Measurements from ENCODE around the gene TATDN2.

The TATDN2 gene

GRCh38 chr3:10234526-10235230, 13.6 kb upstream of the TATDN2 start:
- H3K4me3 ChIP-seq: no peak overlapping the region
- no peak overlapping the region for H3K27ac ChIP-seq

- Histone ChIP-seq H3K27ac (no peak overlapping the region), H3K4me3 (no peak overlapping the region)
Observed at GRCh38 chr3:10235551-10235950, 12.7 kb upstream of the TATDN2 start.

- Histone ChIP-seq H3K4me3 (no peak overlapping the region), H3K27ac (peak overlapping the region in 2 of 21 experiments; percentile 17 to 58)
Observed at GRCh38 chr3:10238345-10239183, 9.7 kb upstream of the TATDN2 start.

- H3K27ac ChIP-seq: peak overlapping the region in 4 of 21 experiments; percentile 26 to 85 (median 56)
- no peak overlapping the region for H3K4me3 ChIP-seq
Observed at GRCh38 chr3:10240799-10241198, 7.5 kb upstream of the TATDN2 start.

- H3K27ac ChIP-seq: peak overlapping the region in 12 of 21 experiments; percentile 2 to 85 (median 48)
- H3K4me3 ChIP-seq: no peak overlapping the region
Observed at GRCh38 chr3:10242182-10243065, 5.8 kb upstream of the TATDN2 start.

- Histone ChIP-seq H3K27ac (no peak overlapping the region), H3K4me3 (no peak overlapping the region)
Observed at GRCh38 chr3:10244009-10244408, 4.2 kb upstream of the TATDN2 start.

- Histone ChIP-seq H3K27ac (no peak overlapping the region), H3K4me3 (no peak overlapping the region)
Observed at GRCh38 chr3:10245081-10245712, 3.1 kb upstream of the TATDN2 start.

GRCh38 chr3:10247679-10248183, 528 bp upstream of the TATDN2 start:
- peak overlapping the region in 17 of 21 experiments; percentile 79 to 97 (median 91) for H3K27ac ChIP-seq

GRCh38 chr3:10248984-10249748, 907 bp downstream of the TATDN2 start:
- Histone ChIP-seq H3K27ac (peak overlapping the region; percentile 70 to 97 (median 91)), H3K4me3 (peak overlapping the region; percentile 65 to 98 (median 83))

More at GRCh38 chr3:10247679-10248183, 528 bp upstream of the TATDN2 start:
- peak overlapping the region; percentile 65 to 98 (median 83) for H3K4me3 ChIP-seq

GRCh38 chr3:10249833-10250232, 1.6 kb downstream of the TATDN2 start:
- peak overlapping the region; percentile 65 to 98 (median 83) for H3K4me3 ChIP-seq
- peak overlapping the region in 11 of 21 experiments; percentile 79 to 97 (median 90) for H3K27ac ChIP-seq

- H3K27ac ChIP-seq: peak overlapping the region in 2 of 21 experiments; percentile 51 to 95
- H3K4me3 ChIP-seq: no peak overlapping the region
Observed at GRCh38 chr3:10251006-10251405, 2.7 kb downstream of the TATDN2 start.

GRCh38 chr3:10253731-10254130, 5.5 kb downstream of the TATDN2 start:
- H3K27ac ChIP-seq: no peak overlapping the region
- H3K4me3 ChIP-seq: no peak overlapping the region

- no peak overlapping the region for H3K27ac ChIP-seq
- no peak overlapping the region for H3K4me3 ChIP-seq
Observed at GRCh38 chr3:10255835-10256234, 7.6 kb downstream of the TATDN2 start.

- Histone ChIP-seq H3K27ac (no peak overlapping the region), H3K4me3 (no peak overlapping the region)
Observed at GRCh38 chr3:10259036-10259435, 10.8 kb downstream of the TATDN2 start.

- Histone ChIP-seq H3K27ac (no peak overlapping the region), H3K4me3 (no peak overlapping the region)
Observed at GRCh38 chr3:10259798-10260197, 11.5 kb downstream of the TATDN2 start.

- Histone ChIP-seq H3K4me3 (no peak overlapping the region), H3K27ac (no peak overlapping the region)
Observed at GRCh38 chr3:10260211-10260701, 12.0 kb downstream of the TATDN2 start.

- Histone ChIP-seq H3K27ac (peak overlapping the region in 1 of 21 experiments; percentile 24), H3K4me3 (no peak overlapping the region)
Observed at GRCh38 chr3:10262027-10262426, 13.8 kb downstream of the TATDN2 start.

All from skin epidermis (tissue), 12 donors.